ENCODE results near the gene MAST3.

The MAST3 gene

GRCh38 chr19:18097217-18097992, at the start of gene MAST3:
Gene MAST3, plus strand, starts transcription at chr19:18097778. Its CDS starts 15 bp downstream, at chr19:18097793.
- no peak for TF ChIP-seq CTCF (IDR thresholded peaks at IDR 0.05; ENCODE audit: low read depth, low read length)

GRCh38 chr19:18049385-18049784, 48.2 kb upstream of the MAST3 start:
- no peak overlapping the region for H3K4me3 ChIP-seq (ENCODE audit: low read depth, low read length)
- no peak for TF ChIP-seq CTCF (IDR thresholded peaks at IDR 0.05; ENCODE audit: low read depth, low read length)

More at GRCh38 chr19:18097217-18097992, at the start of gene MAST3:
- peak within 1 kb of the TSS; percentile 48 for H3K4me3 ChIP-seq (ENCODE audit: low read depth, low read length)

- TF ChIP-seq CTCF (IDR thresholded peaks at IDR 0.05; ENCODE audit: low read depth, low read length) = no peak
- no peak overlapping the region for H3K4me3 ChIP-seq (ENCODE audit: low read depth, low read length)
Measured at GRCh38 chr19:18051887-18052286, 45.7 kb upstream of the MAST3 start.

GRCh38 chr19:18053576-18054219, 43.9 kb upstream of the MAST3 start:
- H3K4me3 ChIP-seq (ENCODE audit: low read depth, low read length) = no peak overlapping the region
- TF ChIP-seq CTCF (IDR thresholded peaks at IDR 0.05; ENCODE audit: low read depth, low read length) = no peak

- TF ChIP-seq CTCF (IDR thresholded peaks at IDR 0.05; ENCODE audit: low read depth, low read length) = no peak
- H3K4me3 ChIP-seq (ENCODE audit: low read depth, low read length) = no peak overlapping the region
Measured at GRCh38 chr19:18055967-18056366, 41.6 kb upstream of the MAST3 start.

- TF ChIP-seq CTCF (IDR thresholded peaks at IDR 0.05; ENCODE audit: low read depth, low read length) = no peak
- no peak overlapping the region for H3K4me3 ChIP-seq (ENCODE audit: low read depth, low read length)
Measured at GRCh38 chr19:18057557-18057956, 40.0 kb upstream of the MAST3 start.
